ENCODE data around the gene MORN1. TPM values are rescaled to one million over a fixed set of nuclear protein-coding genes. Genes with fewer than 3 reads are reported as not detected.

Gene MORN1
- total RNA-seq, 1 donor from 2014 or later = 18.4 TPM

DNA sequence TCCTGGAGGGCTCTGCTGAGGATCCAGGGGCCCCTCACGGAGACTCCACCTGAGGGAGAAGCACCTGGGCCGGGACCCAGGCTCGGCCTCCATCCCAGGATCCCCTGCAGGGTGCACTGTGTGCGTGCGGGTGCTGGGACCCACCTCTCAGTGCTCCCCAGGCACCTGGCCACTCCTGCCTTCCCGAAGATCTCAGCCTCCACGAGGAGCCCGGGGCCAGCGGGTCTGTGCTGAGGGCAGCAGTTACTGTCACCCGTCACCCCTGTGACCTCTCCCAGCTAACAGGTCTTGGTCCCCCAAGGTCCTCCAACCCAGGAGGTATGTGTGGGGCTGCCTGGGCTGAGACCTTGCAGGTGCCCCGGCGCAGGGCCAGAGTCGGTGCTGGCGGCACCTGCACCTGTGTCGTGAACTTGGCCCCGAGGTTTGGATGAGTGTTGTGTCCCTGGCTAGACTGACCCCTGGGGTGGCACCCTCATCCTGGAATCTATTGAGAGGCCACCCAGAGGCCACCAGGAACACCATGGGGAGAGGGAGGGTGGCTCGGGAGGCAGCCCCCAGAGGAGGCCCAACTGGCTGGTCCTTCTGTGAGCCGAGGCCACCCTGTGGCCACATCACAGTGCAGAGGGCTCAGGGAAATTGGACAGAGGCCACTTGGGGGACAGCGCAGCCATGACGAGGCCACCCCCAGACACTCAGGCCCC, 17.7 kb downstream of the MORN1 start:
- TF ChIP-seq, protein P1, sequence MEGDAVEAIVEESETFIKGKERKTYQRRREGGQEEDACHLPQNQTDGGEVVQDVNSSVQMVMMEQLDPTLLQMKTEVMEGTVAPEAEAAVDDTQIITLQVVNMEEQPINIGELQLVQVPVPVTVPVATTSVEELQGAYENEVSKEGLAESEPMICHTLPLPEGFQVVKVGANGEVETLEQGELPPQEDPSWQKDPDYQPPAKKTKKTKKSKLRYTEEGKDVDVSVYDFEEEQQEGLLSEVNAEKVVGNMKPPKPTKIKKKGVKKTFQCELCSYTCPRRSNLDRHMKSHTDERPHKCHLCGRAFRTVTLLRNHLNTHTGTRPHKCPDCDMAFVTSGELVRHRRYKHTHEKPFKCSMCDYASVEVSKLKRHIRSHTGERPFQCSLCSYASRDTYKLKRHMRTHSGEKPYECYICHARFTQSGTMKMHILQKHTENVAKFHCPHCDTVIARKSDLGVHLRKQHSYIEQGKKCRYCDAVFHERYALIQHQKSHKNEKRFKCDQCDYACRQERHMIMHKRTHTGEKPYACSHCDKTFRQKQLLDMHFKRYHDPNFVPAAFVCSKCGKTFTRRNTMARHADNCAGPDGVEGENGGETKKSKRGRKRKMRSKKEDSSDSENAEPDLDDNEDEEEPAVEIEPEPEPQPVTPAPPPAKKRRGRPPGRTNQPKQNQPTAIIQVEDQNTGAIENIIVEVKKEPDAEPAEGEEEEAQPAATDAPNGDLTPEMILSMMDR (IDR thresholded peaks at IDR 0.05) = no peak
- peaks cover 0 to 3% of the 10 kb centered on the region in 2 donors for H3K36me3 ChIP-seq
- no peak overlapping the region for H3K27ac ChIP-seq
- H3K4me1 ChIP-seq = no peaks in the 10 kb centered on the region
- intact Hi-C loops (cut with DNase I) = no loop called here
- no peaks in the 10 kb centered on the region for H3K27me3 ChIP-seq
- H3K4me3 ChIP-seq = no peak overlapping the region
- no peaks in the 10 kb centered on the region for H3K9me3 ChIP-seq
- DNase-seq (ENCODE audit: low spot score in 2 of 2) = no peak

DNA sequence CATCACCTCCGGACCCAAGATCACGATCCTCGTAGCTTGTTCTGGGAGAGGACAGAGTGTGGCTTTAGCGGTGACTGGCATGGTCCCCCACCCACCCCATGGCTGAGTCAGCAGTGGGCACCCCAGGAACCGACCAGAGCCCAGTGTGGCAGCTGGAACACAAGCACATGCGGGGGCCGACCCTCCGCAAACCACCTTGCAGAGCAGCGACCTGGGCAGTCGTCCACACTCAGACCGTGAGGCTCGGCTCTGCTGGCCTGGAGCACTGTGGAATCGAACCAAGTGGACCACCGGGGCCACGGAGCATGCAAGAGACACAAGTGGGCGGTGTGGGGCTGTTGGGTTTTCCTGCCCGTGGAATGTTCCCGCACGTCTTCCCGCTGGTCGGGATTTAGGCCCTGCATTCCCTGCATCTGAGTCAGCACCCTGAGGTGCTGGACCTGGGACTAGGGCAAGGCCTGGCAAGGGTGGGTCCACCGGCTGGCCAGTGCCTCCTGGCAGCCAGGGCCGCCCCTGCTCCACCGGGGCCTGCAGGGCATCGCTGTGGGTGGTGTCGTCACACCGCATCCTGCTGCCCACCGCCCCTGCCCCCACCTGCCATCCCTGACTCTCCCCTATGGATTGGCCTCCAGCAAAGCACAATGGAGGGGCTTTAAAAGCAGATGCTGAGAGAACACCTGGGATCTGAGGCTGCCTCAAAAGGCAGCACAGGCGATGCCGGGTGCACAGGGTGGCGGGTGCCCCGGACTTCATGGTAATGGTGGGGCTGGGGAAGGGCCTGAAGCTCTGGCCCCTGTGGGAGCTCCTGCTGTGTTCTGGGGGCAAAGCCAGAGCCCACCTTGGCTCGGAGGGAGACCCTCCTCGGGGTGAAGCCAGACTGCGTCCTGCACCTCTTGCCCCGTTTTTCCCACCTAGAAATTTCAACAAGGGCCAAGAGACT, 18.5 kb downstream of the MORN1 start:
- Histone ChIP-seq H3K4me3 (no peak overlapping the region), H3K27me3 (no peaks in the 10 kb centered on the region), H3K4me1 (no peaks in the 10 kb centered on the region), H3K36me3 (peaks cover 0 to 3% of the 10 kb centered on the region in 2 donors), H3K9me3 (no peaks in the 10 kb centered on the region), H3K27ac (no peak overlapping the region)
- TF ChIP-seq, protein P1 (IDR thresholded peaks at IDR 0.05) = no peak
- DNase-seq (ENCODE audit: low spot score in 2 of 2) = no peak
- intact Hi-C loops (cut with DNase I) = no loop called here

DNA sequence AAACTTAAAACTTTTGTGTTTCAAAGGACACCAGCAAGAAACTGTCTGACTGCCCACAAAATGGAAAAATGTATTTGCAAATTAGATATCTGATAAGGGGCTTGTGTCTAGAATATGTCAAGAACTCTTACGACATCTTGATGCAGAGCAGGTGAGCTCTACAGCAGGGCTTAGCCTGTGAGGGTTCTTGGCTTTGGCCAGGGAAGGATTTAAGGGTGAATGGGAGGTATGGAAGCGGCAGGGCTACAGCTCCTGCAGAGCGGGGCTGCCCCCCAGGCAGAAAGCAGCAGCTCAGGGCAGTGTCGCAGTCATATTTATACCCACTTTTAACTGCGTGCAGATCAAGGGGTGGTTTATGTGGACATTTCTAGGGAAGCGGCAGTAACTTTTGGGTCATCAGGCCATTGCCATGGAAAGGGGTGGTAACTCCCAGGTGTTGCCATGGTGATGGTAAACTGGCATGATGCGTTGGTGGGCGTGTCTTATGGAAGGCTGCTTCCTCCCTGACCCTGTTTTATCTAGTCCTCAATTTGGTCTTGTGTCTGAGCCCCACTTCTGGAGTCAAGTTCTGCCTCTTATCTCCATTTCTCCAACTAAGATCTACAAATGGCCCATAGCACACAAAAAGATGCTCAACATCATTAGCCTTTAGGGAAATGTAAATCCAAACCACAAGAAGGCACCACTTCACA, 23.2 kb downstream of the MORN1 start:
- Histone ChIP-seq H3K4me1 (no peaks in the 10 kb centered on the region), H3K27me3 (no peaks in the 10 kb centered on the region), H3K27ac (no peak overlapping the region), H3K36me3 (peaks cover 0 to 3% of the 10 kb centered on the region in 2 donors), H3K9me3 (peaks cover 0 to 10% of the 10 kb centered on the region in 2 donors), H3K4me3 (no peak overlapping the region)
- DNase-seq (ENCODE audit: low spot score in 2 of 2) = no peak
- intact Hi-C loops (cut with DNase I) = no loop called here
- TF ChIP-seq, protein P1 (IDR thresholded peaks at IDR 0.05) = no peak

DNA sequence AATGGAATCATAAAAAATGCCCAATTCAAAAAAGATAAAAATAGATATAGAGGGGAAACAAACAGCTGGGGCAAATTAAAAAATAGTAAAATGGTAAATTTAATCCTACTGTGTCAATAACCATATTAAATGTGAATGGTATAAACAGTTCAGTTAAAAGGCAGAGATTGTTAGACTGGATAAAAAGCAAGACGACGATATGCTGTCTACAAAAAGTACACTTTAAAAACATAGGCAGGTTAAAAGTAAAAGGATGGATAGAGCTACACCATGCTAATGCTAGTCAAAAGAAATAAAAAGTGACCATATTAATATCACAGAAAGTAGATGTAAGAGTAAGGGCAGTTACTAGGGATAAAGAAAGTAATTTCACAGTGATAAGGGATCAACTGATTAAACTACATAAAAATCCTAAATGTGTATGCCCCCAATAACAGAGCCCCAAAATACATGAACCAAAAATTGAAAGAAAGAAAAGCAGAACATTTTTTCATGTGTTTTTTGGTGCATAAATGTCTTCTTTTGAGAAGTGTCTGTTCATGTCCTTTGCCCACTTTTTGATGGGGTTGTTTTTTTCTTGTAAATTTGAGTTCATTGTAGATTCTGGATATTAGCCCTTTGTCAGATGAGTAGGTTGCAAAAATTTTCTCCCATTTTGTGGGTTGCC, 27.4 kb downstream of the MORN1 start:
- H3K4me1 ChIP-seq = peaks cover 0 to 3% of the 10 kb centered on the region in 2 donors
- TF ChIP-seq, protein P1 (IDR thresholded peaks at IDR 0.05) = no peak
- H3K9me3 ChIP-seq = peaks cover 0 to 10% of the 10 kb centered on the region in 2 donors
- no peaks in the 10 kb centered on the region for H3K27me3 ChIP-seq
- intact Hi-C loops (cut with DNase I) = no loop called here
- H3K27ac ChIP-seq = no peak overlapping the region
- H3K4me3 ChIP-seq = no peak overlapping the region
- no peak for DNase-seq (ENCODE audit: low spot score in 2 of 2)
- no peaks in the 10 kb centered on the region for H3K36me3 ChIP-seq
